Activated CD4-positive, alpha-beta memory T cell treated with anti-CD3 and anti-CD28 coated beads for 36 hours (primary cell): ENCODE results near the gene CABP7. TPM values are rescaled to one million over a fixed set of nuclear protein-coding genes. Genes with fewer than 3 reads are reported as not detected.
"Not testable (repeated sequence)": the region's sequence is repeated elsewhere in the genome, so short reads cannot be mapped to it uniquely, and the experiment has no call there.

Source experiments
- CTCF ChIA-PET: fragments of 350-600 bp; sonication (Branson Sonifier 250); formaldehyde crosslinking; loops from one replicate; lab custom pipeline; 2021; ENCODE audit warnings: antibody characterized with exemption, inconsistent platforms; lab: Charles Lee
- POLR2A ChIA-PET: fragments of 350-600 bp; sonication (Branson Sonifier 250); formaldehyde crosslinking; loops from one replicate; lab custom pipeline; 2021; ENCODE audit warnings: antibody characterized with exemption; lab: Charles Lee
- DNase-seq: peaks from one replicate; pipeline ENCODE4 v3.0.0-alpha.2; 2020
- H3K27ac Mint-ChIP-seq: one replicate; pipeline ENCODE4 v1.8.0; 2021; ENCODE audit warnings: mixed read lengths
- H3K27me3 Mint-ChIP-seq: one replicate; pipeline ENCODE4 v1.8.0; 2021; ENCODE audit warnings: mixed read lengths
- H3K36me3 Mint-ChIP-seq: one replicate; pipeline ENCODE4 v1.8.0; 2021; ENCODE audit warnings: mixed read lengths
- H3K4me1 Mint-ChIP-seq: one replicate; pipeline ENCODE4 v1.8.0; 2021; ENCODE audit warnings: low read depth, mixed read lengths
- H3K4me3 Mint-ChIP-seq: one replicate; pipeline ENCODE4 v1.8.0; 2021; ENCODE audit warnings: mild to moderate bottlenecking, mixed read lengths
- H3K9me3 Mint-ChIP-seq: one replicate; pipeline ENCODE4 v1.8.0; 2021; ENCODE audit warnings: mixed read lengths
- intact Hi-C: fragments of 100-400 bp; cut with micrococcal nuclease; formaldehyde crosslinking; loops from one replicate; pipeline ENCODE4 v1.15.1; 2023
- total RNA-seq, 2 experiments: library from RNA; stranded (reverse); gene quantifications; one replicate each; pipeline ENCODE4 v1.2.3, GENCODE V29; 2021

CABP7 gene
- total RNA-seq, 2 experiments from 2014 or later = 0.07 TPM; not detected in 1

DNA sequence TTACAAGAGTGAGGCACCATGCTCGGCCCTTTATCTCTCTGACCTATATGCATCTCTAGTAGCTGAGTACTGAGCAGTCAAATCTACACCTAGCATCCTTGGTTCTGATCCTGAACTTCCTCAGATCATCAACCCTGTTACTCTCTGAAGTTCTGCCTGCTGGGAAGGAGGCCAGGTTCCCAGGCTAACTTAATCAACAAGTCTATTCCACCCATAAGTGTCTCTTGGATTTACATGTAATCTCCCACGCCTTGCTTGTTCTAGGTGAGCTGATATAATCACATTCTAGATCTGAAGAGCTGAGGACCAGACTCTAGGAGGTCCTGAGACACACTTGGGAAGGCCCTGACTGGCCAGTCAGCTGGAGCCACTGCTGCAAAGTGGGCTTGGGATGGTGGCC lies 22.1 kb downstream of the CABP7 start:
- Mint-ChIP-seq H3K4me3 (no peak overlapping the region), H3K9me3 (no peaks in the 10 kb centered on the region), H3K27ac (no peak overlapping the region), H3K4me1 (no peaks in the 10 kb centered on the region), H3K27me3 (no peaks in the 10 kb centered on the region), H3K36me3 (peaks cover 5% of the 10 kb centered on the region)
- intact Hi-C loops = no loop called here
- POLR2A ChIA-PET = no interaction called here
- CTCF ChIA-PET = no interaction called here
- no peak for DNase-seq

DNA sequence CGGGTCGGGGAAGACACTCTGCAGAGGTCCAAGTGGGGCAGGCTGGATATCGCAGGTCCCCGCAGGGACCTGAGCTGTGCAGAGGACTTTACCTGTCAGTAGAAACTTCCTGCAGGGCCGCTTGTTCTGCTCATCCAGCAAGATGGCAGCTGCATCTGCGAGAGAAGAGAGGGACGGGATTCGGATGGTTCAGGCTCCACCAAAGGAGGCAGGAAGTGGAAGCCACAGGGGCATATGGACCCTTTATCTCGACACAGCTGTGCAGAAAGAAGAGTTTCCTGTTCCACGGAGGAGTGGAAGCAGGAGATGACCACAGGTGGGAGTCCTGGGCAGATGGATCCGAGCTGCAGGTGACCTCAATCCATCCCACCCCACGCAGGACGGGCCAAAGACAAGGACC lies 22.5 kb downstream of the CABP7 start:
- H3K27ac Mint-ChIP-seq = no peak overlapping the region
- H3K4me3 Mint-ChIP-seq = no peak overlapping the region
- H3K9me3 Mint-ChIP-seq = no peaks in the 10 kb centered on the region
- H3K4me1 Mint-ChIP-seq = no peaks in the 10 kb centered on the region
- no peak for DNase-seq
- no peaks in the 10 kb centered on the region for H3K27me3 Mint-ChIP-seq
- intact Hi-C loops = no loop called here
- peaks cover 5% of the 10 kb centered on the region for H3K36me3 Mint-ChIP-seq
- ChIA-PET CTCF (no interaction called here), POLR2A (no interaction called here)

DNA sequence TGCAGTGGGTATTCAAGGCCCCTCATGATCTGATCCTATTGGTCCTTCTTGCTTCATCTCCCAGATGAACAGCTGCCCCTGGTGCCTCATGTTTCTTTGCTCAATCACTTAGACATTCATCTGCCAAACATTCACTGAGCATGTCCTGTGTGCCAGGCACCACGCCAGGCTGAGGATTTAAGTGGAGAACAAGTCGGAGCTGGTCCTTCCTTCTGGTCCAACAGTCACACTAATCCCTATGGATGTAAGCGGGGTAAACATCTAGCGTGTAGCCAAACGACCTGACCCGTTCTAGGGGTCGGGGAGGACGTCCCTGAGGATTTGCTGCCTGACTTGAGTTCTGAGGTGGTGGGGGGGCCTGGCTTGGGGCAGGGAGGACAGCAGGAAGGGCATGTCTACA lies 25.1 kb downstream of the CABP7 start:
- no peaks in the 10 kb centered on the region for H3K27me3 Mint-ChIP-seq
- no peak overlapping the region for H3K4me3 Mint-ChIP-seq
- ChIA-PET CTCF (no interaction called here), POLR2A (no interaction called here)
- no peaks in the 10 kb centered on the region for H3K9me3 Mint-ChIP-seq
- no peak overlapping the region for H3K27ac Mint-ChIP-seq
- no peaks in the 10 kb centered on the region for H3K4me1 Mint-ChIP-seq
- no peak for DNase-seq
- intact Hi-C loops = no loop called here
- H3K36me3 Mint-ChIP-seq = peaks cover 7% of the 10 kb centered on the region

DNA sequence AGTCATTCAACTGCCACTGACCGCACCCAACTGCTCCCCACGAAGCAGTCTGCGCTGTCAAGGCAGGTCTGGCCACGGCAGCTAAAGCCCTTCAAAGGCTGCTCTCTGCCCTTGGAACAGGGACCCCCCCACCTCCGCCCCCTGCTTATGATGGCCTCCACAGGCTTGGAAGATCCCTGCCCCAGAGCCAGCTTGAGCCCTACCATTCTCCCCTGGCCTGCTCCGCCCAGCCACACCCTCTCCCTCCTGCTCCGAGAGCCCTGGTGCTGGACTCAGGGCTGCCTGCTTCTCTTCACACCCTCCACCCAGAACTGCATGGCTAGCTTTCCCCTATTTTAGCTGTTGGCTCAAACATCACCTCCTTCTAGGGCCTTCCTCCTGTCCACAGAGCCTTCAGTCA lies 28.0 kb downstream of the CABP7 start:
- no peak overlapping the region for H3K27ac Mint-ChIP-seq
- peaks cover 10% of the 10 kb centered on the region for H3K36me3 Mint-ChIP-seq
- CTCF ChIA-PET = no interaction called here
- H3K9me3 Mint-ChIP-seq = no peaks in the 10 kb centered on the region
- peaks cover 11% of the 10 kb centered on the region for H3K4me1 Mint-ChIP-seq
- intact Hi-C loops = no loop called here
- DNase-seq = no peak
- POLR2A ChIA-PET = no interaction called here
- H3K27me3 Mint-ChIP-seq = no peaks in the 10 kb centered on the region
- H3K4me3 Mint-ChIP-seq = no peak overlapping the region

DNA sequence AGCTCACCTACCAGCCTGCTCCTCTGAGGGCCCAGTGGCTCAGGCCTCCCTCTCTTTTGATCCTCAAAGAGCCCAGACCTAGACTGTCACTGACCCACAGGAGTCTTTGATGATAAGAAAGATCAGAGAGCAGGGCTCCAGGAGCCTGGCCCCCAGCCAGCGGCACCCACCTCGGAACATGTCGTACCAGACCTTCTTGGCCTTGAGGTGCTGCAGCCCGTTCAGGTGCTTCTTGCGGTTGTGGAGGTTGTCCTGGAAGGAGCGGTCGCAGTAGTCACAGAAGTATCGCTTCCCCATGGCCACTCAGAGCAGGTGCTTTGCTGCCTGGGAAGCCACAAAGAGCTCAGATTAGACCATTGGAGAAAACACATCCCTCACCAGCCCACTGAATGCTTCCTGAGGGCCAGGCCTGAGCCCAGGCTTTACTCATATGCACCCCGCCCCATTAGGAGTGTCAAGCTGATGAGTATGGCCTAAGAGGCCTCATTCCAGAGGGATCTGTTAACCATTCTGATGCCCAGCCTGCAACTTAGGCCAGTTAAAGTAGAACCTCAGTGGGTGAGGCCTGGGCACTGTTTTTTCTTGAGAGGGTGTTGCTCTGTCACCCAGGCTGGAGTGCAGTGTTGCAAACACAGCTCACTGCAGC lies 28.6 kb downstream of the CABP7 start:
- Mint-ChIP-seq H3K4me1 (peaks cover 11% of the 10 kb centered on the region), H3K27ac (no peak overlapping the region), H3K36me3 (peaks cover 10% of the 10 kb centered on the region), H3K9me3 (no peaks in the 10 kb centered on the region), H3K27me3 (no peaks in the 10 kb centered on the region), H3K4me3 (no peak overlapping the region)
- no peak for DNase-seq
- CTCF ChIA-PET = no interaction called here
- intact Hi-C loops = no loop called here
- POLR2A ChIA-PET = no interaction called here

DNA sequence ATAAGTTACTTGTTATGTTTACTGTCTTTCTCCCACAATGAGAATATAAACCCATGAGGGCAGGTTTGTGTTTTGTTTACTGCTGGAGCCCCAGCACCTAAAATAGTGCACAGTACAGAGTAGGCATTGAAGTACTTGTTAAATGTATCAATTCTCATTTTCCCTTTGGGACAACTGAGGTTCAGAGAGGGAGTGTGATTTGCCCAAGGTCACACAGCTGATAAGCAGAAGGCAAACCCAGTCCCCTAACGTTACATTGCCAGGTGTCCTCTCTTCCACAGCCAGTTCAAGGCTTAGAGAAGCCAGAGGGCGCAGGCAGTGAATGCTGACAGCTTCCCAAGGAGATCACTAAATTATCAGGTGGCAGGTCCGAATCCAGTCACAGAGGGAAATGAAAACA lies 30.2 kb downstream of the CABP7 start:
- ChIA-PET CTCF (interaction anchor here (1.2 kb wide), 1 partner anchor 255 kb away, joined by 3 read pairs; no protein-coding TSS in a partner anchor), POLR2A (no interaction called here)
- Mint-ChIP-seq H3K36me3 (peaks cover 7% of the 10 kb centered on the region), H3K4me3 (no peak overlapping the region), H3K27me3 (no peaks in the 10 kb centered on the region), H3K9me3 (no peaks in the 10 kb centered on the region), H3K4me1 (peaks cover 11% of the 10 kb centered on the region), H3K27ac (no peak overlapping the region)
- intact Hi-C loops = no loop called here
- no peak for DNase-seq

DNA sequence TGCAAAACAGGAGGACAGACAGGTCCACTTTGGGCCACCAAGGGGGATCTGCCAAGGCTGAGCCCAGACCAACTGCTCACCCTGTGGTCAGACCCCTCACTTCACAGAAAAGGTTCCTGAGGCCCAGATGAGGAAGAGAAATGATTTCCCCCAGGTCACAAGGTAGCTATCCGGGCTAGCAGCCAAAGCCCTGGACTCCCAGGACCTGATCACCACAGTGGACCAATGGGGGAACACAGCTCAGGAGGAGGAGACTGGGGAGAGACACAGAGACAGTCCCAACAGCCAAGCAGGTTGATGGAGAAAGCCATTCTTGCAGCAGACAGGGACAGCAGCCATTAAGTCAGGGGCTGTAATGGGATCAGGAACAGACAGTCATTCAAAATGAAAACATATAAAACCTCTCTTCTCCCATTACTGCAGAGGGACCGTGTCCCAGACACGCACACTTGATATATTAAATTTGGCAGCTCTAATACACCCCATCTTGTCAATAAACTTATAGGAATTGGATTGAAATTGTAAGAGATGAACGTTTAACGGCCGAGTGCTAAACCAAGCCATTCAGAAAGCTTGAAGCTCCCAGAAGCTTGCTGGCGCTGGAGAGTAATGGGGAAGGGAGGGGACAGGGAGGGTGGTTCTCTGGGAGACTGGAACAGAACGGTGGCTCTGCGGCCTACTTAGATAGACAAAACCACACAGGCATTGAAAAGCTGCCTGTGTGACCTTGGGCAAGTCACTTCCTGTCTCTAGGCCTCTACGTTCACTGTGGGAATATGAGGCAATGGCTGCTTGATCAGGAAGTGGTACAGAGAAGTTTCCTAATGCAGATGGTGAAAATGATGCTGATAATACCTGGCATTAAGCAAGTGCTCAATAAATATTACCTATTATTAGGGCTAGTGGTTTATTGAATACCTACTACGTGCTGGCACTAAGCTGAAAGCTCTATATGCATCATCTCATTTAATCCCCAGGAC lies 31.0 kb downstream of the CABP7 start:
- Mint-ChIP-seq H3K27ac (peak overlapping the region; percentile 56), H3K9me3 (no peaks in the 10 kb centered on the region), H3K4me1 (peaks cover 11% of the 10 kb centered on the region), H3K27me3 (no peaks in the 10 kb centered on the region), H3K4me3 (no peak overlapping the region), H3K36me3 (peaks cover 4% of the 10 kb centered on the region)
- intact Hi-C loops = no loop called here
- CTCF ChIA-PET = interaction anchor here (1.2 kb wide), 1 partner anchor 255 kb away, joined by 3 read pairs; no protein-coding TSS in a partner anchor
- POLR2A ChIA-PET = interaction anchor here (0.6 to 1.6 kb wide), 2 partner anchors 16 to 1212 kb away, joined by 4 to 6 read pairs; partner anchors contain the start of genes UQCR10 and ZMAT5
- DNase-seq = peak; percentile 34

DNA sequence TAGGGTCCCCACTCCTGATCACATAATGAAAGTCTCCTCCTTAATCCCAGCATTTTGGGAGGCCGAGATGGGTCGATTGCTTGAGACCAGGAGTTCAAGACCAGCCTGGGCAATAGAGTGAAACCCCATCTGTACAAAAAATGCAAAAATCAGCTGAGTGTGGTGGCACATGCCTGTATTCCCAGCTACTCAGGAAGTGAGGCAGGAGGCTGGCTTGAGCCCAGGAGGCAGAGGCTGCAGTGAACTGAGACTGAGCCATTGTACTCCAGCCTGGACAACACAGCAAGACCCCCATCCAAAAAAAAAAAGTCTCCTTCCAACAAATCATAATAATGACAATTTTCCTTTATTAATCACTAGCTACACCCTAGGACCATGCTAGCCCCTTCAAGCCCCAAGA lies 31.9 kb downstream of the CABP7 start:
- intact Hi-C loops = no loop called here
- H3K4me3 Mint-ChIP-seq = no peak overlapping the region
- POLR2A ChIA-PET = interaction anchor here (1.6 kb wide), 1 partner anchor 15 kb away, joined by 4 read pairs; the partner anchor contains the start of genes UQCR10 and ZMAT5
- no peaks in the 10 kb centered on the region for H3K9me3 Mint-ChIP-seq
- no peaks in the 10 kb centered on the region for H3K27me3 Mint-ChIP-seq
- peaks cover 4% of the 10 kb centered on the region for H3K36me3 Mint-ChIP-seq
- DNase-seq = no peak
- no peak overlapping the region for H3K27ac Mint-ChIP-seq
- CTCF ChIA-PET = no interaction called here
- H3K4me1 Mint-ChIP-seq = peaks cover 11% of the 10 kb centered on the region

DNA sequence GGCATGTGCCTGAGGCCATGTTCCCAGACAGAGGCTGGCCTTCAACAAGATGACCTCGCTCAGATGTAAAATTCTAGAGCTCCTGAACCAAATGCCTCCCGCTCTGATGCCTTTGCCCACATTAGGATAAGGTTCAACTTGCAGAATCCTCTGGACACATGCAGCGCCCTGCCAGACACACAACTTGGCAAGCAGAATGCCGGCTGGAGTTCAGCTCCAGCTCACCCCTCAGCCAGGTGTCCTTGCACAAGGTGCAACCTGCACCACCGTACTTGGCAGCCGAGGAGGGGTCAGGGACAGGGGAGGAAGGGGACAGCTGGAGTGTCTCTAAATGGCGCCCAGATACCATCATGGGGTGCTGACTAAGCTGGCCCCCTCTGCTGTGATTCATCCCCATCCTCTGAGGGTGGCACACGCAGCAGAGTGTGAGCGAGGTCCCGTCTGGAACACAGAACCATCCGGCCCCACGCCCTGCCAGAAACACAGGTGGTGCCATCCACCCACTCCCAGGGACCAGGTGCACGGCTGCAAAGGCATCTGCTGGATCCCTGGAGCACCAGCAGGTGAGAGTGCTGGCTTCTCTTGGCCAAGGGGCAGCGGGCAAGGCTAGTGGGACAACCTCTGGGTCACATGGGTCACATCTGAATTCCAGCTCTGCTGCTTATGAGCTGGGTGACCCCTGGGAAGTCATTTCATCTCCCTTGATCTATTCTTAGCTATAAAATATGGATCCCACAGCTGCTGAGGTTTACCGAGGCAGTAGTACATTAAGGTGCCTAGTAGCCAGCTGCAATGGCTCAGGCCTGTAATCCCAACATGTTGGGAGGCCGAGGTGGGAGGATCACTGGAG lies 34.2 kb downstream of the CABP7 start:
- peaks cover 11% of the 10 kb centered on the region for H3K4me1 Mint-ChIP-seq
- ChIA-PET POLR2A (no interaction called here), CTCF (no interaction called here)
- intact Hi-C loops = no loop called here
- no peak for DNase-seq
- H3K9me3 Mint-ChIP-seq = no peaks in the 10 kb centered on the region
- H3K27ac Mint-ChIP-seq = no peak overlapping the region
- H3K4me3 Mint-ChIP-seq = no peak overlapping the region
- H3K27me3 Mint-ChIP-seq = no peaks in the 10 kb centered on the region
- peaks cover 2% of the 10 kb centered on the region for H3K36me3 Mint-ChIP-seq

DNA sequence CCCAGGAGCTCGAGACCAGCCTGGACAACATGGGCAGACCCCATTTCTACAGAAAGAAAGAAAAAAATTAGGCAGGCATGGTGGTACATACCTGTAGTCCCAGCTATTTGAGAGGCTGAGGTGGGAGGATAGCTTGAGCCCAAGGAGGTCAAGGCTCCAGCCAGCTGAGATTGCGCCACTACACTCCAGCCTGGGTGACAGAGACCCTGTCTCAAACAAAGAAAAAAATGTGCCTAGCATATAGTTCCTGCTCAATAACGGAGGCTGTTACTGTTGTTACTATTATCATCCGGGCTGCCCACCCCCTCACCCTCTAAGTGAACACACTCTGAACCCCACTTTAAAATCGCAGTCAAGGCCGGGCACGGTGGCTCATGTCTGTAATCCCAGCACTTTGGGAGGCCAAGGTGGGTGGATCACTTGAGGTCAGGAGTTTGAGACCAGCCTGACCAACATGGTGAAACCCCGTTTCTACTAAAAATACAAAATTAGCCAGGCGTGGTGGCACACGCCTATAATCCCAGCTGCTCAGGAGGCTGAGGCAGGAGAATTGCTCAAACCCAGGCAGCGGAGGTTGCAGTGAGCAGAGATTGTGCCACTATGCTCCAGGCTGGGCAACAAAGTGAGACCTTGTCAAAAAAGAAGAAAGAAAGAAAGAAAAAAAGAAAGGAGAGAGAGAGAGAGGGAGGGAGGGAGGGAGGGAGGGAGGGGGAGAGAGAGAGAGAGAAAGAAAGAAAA lies 35.0 kb downstream of the CABP7 start:
- H3K27ac Mint-ChIP-seq, H3K36me3 Mint-ChIP-seq, H3K9me3 Mint-ChIP-seq, H3K4me3 Mint-ChIP-seq, CTCF ChIA-PET, H3K27me3 Mint-ChIP-seq, POLR2A ChIA-PET, intact Hi-C loops, DNase-seq: not testable (repeated sequence)
- peaks cover 11% of the 10 kb centered on the region for H3K4me1 Mint-ChIP-seq

DNA sequence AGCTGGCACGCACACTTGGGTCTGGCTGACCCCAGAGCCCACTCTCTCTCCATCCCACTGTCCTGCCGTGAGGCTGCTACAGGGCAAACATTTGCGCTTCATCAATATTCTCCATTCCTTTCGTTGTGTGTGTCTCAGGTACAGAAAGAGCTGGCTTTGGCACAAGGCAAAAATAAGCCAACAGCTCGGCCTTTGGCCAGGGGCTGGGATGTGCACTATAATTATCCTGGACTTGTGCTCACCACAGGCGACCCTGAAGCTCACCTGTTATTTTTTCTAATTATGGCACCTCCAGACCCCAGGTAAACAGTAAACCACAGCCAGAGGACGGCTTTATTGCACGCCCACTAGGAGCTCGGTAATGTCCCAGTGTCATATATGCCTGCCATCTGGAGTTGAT lies 36.1 kb downstream of the CABP7 start:
- ChIA-PET CTCF (interaction anchor here (0.9 to 1.0 kb wide), 2 partner anchors 249 to 332 kb away, joined by 3 read pairs; no protein-coding TSS in a partner anchor), POLR2A (no interaction called here)
- H3K27ac Mint-ChIP-seq = no peak overlapping the region
- no peaks in the 10 kb centered on the region for H3K36me3 Mint-ChIP-seq
- no peaks in the 10 kb centered on the region for H3K9me3 Mint-ChIP-seq
- intact Hi-C loops = no loop called here
- no peaks in the 10 kb centered on the region for H3K27me3 Mint-ChIP-seq
- peaks cover 5% of the 10 kb centered on the region for H3K4me1 Mint-ChIP-seq
- H3K4me3 Mint-ChIP-seq = no peak overlapping the region
- DNase-seq = no peak
